ENCODE results near the gene GPC6.

Gene GPC6

DNA sequence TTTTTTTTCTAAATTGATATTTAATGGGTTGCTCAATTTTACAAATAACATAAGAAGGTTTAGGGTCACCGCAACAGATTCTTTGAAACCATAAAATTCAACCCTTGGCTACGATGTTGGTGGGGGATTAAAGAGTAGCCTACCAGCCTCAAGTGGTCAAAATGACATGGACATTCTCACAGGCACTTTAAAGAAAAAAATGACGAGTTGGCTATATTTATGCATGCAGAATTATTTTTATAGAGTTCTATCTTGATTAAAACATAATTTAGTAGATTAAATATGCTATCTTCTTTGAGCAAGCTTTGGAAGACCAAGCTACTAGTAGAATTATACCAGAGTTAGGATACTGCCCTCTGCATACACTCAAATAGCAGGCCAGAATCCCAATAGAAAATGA lies 959.9 kb downstream of the GPC6 start:
- TF ChIP-seq, protein P1, sequence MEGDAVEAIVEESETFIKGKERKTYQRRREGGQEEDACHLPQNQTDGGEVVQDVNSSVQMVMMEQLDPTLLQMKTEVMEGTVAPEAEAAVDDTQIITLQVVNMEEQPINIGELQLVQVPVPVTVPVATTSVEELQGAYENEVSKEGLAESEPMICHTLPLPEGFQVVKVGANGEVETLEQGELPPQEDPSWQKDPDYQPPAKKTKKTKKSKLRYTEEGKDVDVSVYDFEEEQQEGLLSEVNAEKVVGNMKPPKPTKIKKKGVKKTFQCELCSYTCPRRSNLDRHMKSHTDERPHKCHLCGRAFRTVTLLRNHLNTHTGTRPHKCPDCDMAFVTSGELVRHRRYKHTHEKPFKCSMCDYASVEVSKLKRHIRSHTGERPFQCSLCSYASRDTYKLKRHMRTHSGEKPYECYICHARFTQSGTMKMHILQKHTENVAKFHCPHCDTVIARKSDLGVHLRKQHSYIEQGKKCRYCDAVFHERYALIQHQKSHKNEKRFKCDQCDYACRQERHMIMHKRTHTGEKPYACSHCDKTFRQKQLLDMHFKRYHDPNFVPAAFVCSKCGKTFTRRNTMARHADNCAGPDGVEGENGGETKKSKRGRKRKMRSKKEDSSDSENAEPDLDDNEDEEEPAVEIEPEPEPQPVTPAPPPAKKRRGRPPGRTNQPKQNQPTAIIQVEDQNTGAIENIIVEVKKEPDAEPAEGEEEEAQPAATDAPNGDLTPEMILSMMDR (IDR thresholded peaks at IDR 0.05; ENCODE audit: low read depth, low read length), result no peak
- no peak for TF ChIP-seq EZH2phosphoT487 (IDR thresholded peaks at IDR 0.05; ENCODE audit: low read depth)
- H3K9me3 ChIP-seq (ENCODE audit: insufficient read depth, low read length), result 0 out of 2 replicates have a peak, but pooled peaks cover 3% of the 10 kb centered on the region
- no peaks in the 10 kb centered on the region for H3K79me2 ChIP-seq (ENCODE audit: low read length)
- H3K4me3 ChIP-seq (ENCODE audit: low read length), result peak overlapping the region; percentile 41; the same call in 1 of the 2 replicates
- no peaks in the 10 kb centered on the region for H4K20me1 ChIP-seq (ENCODE audit: insufficient read depth, low read length)
- H3K4me2 ChIP-seq (ENCODE audit: low read length), result peak overlapping the region; percentile 64
- no peak overlapping the region for H2AFZ ChIP-seq (ENCODE audit: low read depth, low read length)
- H3K36me3 ChIP-seq (replicated peaks; ENCODE audit: low read depth, low read length), result no peaks in the 10 kb centered on the region
- no peaks in the 10 kb centered on the region for H3K27me3 ChIP-seq (ENCODE audit: low read depth, low read length)
- H3K9ac ChIP-seq (ENCODE audit: low read length), result no peak overlapping the region
- H3K27ac ChIP-seq (ENCODE audit: low read length), result peak overlapping the region; percentile 61; the same call in 1 of the 2 replicates
- H3K4me1 ChIP-seq (ENCODE audit: low read length), result peaks cover 49% of the 10 kb centered on the region

DNA sequence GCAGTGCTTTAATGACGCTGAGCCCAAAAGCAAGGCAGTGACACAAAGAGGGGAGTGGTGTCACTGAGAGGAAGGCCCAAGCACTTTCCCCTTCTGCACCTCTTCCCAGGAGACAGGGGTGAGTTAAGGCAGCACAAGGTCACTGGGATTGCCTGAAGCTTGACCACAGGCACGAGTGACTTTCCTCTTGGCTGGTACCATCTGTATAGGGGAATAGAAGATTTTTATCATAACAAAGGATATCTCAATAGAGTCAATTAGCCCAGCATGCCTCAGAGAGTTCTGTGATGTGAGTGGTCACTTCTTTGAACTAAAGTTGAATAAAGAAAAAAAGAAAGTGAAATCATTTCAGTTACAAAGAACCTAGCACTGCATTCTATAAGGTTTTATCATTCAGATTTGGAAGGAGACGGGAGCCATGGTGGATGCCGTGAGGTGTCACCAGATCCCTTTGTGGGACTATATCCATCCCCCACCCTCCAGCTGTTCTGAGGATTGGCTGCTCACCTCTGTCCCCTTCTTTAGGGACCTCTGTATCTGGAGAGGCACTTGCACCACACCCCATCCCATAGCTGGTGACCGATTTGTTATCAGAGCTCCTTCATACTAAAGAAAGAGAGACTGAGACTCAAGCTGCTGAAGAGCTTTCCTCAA lies 961.7 kb downstream of the GPC6 start:
- Histone ChIP-seq H3K4me3 (ENCODE audit: low read length) (no peak overlapping the region; the same call in 1 of the 2 replicates), H3K4me2 (ENCODE audit: low read length) (peak overlapping the region; percentile 64), H3K4me1 (ENCODE audit: low read length) (peaks cover 32% of the 10 kb centered on the region), H3K9me3 (ENCODE audit: insufficient read depth, low read length) (0 out of 2 replicates have a peak, but pooled peaks cover 3% of the 10 kb centered on the region), H3K36me3 (replicated peaks; ENCODE audit: low read depth, low read length) (no peaks in the 10 kb centered on the region), H3K79me2 (ENCODE audit: low read length) (no peaks in the 10 kb centered on the region), H3K27me3 (ENCODE audit: low read depth, low read length) (no peaks in the 10 kb centered on the region), H4K20me1 (ENCODE audit: insufficient read depth, low read length) (no peaks in the 10 kb centered on the region), H3K27ac (ENCODE audit: low read length) (peak overlapping the region; percentile 61), H2AFZ (ENCODE audit: low read depth, low read length) (no peak overlapping the region), H3K9ac (ENCODE audit: low read length) (0 out of 2 replicates have a peak overlapping the region, but pooled peaks have one; percentile 2)
- TF ChIP-seq, protein P1 (IDR thresholded peaks at IDR 0.05; ENCODE audit: low read depth, low read length), result no peak
- TF ChIP-seq EZH2phosphoT487 (IDR thresholded peaks at IDR 0.05; ENCODE audit: low read depth), result no peak

DNA sequence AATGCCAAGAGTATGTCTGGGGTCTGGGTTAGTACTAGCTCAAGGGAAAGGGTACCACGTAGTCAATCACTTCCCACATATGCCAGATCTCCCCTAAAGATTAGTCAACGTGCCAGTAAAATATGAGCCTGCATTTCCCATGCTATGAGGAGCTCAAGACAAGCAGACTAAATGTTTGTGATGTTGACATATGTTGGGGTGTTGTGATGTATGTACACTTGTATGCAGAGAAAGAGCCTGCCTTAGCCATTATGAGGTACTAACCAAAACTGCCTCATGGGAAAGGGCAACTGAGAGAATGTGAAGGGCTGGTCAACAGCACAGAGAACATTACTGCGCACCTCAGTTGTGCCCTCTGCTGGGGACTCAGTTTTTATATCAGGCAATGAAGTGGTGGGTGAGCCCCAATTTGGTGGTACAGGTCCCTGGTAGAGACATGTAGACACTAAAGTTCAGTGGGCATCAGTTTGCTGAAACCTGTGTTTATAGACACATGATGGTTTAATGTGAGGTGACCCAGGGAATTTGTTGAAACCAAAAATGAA lies 965.9 kb downstream of the GPC6 start:
- no peak for TF ChIP-seq EZH2phosphoT487 (IDR thresholded peaks at IDR 0.05; ENCODE audit: low read depth)
- TF ChIP-seq, protein P1 (IDR thresholded peaks at IDR 0.05; ENCODE audit: low read depth, low read length), result peak; percentile 86
- H3K79me2 ChIP-seq (ENCODE audit: low read length), result no peaks in the 10 kb centered on the region

DNA sequence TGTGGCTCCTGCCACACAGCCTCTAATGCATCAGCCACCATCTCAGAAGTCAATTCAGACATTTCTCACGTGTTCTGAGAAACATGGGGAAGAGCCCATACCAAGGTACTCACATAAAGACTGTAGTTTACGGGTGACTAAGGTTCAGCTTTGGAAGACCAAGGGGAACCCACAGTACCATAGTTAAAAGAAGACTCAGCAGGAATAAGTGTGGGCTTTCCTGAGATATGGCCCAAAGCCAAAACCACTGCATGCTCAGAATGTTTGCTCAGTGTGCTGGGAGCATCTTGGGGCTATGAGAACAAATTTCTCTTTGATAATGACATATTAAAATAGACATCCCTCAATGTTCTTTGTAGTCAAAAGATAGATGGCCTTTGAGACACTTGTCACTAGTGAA lies 969.1 kb downstream of the GPC6 start:
- H3K4me2 ChIP-seq (ENCODE audit: low read length), result no peak overlapping the region
- no peak overlapping the region for H2AFZ ChIP-seq (ENCODE audit: low read depth, low read length)
- no peaks in the 10 kb centered on the region for H3K36me3 ChIP-seq (replicated peaks; ENCODE audit: low read depth, low read length)
- H3K4me1 ChIP-seq (ENCODE audit: low read length), result no peaks in the 10 kb centered on the region
- H3K4me3 ChIP-seq (ENCODE audit: low read length), result no peak overlapping the region
- no peaks in the 10 kb centered on the region for H3K79me2 ChIP-seq (ENCODE audit: low read length)
- no peak overlapping the region for H3K27ac ChIP-seq (ENCODE audit: low read length)
- no peaks in the 10 kb centered on the region for H3K9me3 ChIP-seq (ENCODE audit: insufficient read depth, low read length)
- no peaks in the 10 kb centered on the region for H3K27me3 ChIP-seq (ENCODE audit: low read depth, low read length)
- TF ChIP-seq EZH2phosphoT487 (IDR thresholded peaks at IDR 0.05; ENCODE audit: low read depth), result no peak
- TF ChIP-seq, protein P1 (IDR thresholded peaks at IDR 0.05; ENCODE audit: low read depth, low read length), result no peak
- no peaks in the 10 kb centered on the region for H4K20me1 ChIP-seq (ENCODE audit: insufficient read depth, low read length)
- no peak overlapping the region for H3K9ac ChIP-seq (ENCODE audit: low read length)

More for the DNA sequence above, 965.9 kb downstream of the GPC6 start:
- H3K4me3 ChIP-seq (ENCODE audit: low read length), result no peak overlapping the region
- no peak overlapping the region for H3K9ac ChIP-seq (ENCODE audit: low read length)
- no peak overlapping the region for H3K4me2 ChIP-seq (ENCODE audit: low read length)
- H2AFZ ChIP-seq (ENCODE audit: low read depth, low read length), result no peak overlapping the region
- no peaks in the 10 kb centered on the region for H3K36me3 ChIP-seq (replicated peaks; ENCODE audit: low read depth, low read length)
- H3K27me3 ChIP-seq (ENCODE audit: low read depth, low read length), result no peaks in the 10 kb centered on the region
- no peak overlapping the region for H3K27ac ChIP-seq (ENCODE audit: low read length)
- H3K4me1 ChIP-seq (ENCODE audit: low read length), result peaks cover 18% of the 10 kb centered on the region
- no peaks in the 10 kb centered on the region for H4K20me1 ChIP-seq (ENCODE audit: insufficient read depth, low read length)
- no peaks in the 10 kb centered on the region for H3K9me3 ChIP-seq (ENCODE audit: insufficient read depth, low read length)
